IPS DF 6.9 (cell line): ENCODE data around the gene ADGRB3.
"Not testable (repeated sequence)": the region's sequence is repeated elsewhere in the genome, so short reads cannot be mapped to it uniquely, and the experiment has no call there.

ENCODE experiments used
- DNase-seq: peaks from one replicate; pipeline ENCODE4 v3.0.0-alpha.2; 2013; ENCODE audit warnings: low read depth, low spot score
- H3K27ac ChIP-seq: one replicate; pipeline ENCODE4 v1.5.1; 2013; ENCODE audit warnings: low read length, control low read depth
- H3K27me3 ChIP-seq: 2 replicates; pipeline ENCODE4 v1.6.1; 2013; ENCODE audit warnings: mild to moderate bottlenecking, low read length; ENCODE audit not compliant: control insufficient read depth, insufficient read depth
- H3K36me3 ChIP-seq: 2 replicates; pipeline ENCODE4 v1.6.1; 2013; ENCODE audit warnings: low read length; ENCODE audit not compliant: control insufficient read depth, insufficient read depth
- H3K4me1 ChIP-seq: 2 replicates; pipeline ENCODE4 v1.6.1; 2013; ENCODE audit warnings: low read length; ENCODE audit not compliant: control insufficient read depth, insufficient read depth
- H3K4me3 ChIP-seq: 2 replicates; pipeline ENCODE4 v1.5.1; 2013; ENCODE audit warnings: mild to moderate bottlenecking, low read length
- H3K9me3 ChIP-seq: 2 replicates; pipeline ENCODE4 v1.6.1; 2013; ENCODE audit warnings: low read length, inconsistent platforms; ENCODE audit not compliant: control insufficient read depth, insufficient read depth
- WGBS: extraction: QIAGEN DNeasy Blood & Tissue Kit; methylation state at CpG from one replicate; pipeline ENCODE4 v1.1.7; 2013; ENCODE audit warnings: mixed read lengths, missing lambda C conversion rate; ENCODE audit not compliant: insufficient read length, insufficient coverage; 5-methylcytosine and 5-hydroxymethylcytosine counted together

The ADGRB3 gene

DNA sequence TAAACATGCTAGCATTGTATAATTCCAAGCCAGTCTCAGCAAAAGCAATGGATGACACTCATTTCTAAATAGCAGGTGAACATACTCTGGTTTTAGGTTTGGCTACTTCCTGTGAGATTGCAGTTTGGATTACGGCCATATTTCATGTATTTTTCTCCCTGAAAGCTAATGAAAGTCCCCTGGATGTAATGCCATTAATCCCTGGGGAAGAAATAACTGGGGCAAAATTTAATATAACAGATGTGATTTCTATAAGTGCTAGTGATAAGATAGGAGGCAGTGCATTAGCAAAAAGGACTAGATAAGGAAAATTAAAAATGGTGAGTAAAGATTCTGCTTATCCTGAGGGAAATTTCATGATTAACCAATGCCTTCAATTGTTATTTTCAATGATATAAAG lies 238.2 kb downstream of the ADGRB3 start:
- DNase-seq = no peak
- H3K27ac ChIP-seq = no peak overlapping the region

DNA sequence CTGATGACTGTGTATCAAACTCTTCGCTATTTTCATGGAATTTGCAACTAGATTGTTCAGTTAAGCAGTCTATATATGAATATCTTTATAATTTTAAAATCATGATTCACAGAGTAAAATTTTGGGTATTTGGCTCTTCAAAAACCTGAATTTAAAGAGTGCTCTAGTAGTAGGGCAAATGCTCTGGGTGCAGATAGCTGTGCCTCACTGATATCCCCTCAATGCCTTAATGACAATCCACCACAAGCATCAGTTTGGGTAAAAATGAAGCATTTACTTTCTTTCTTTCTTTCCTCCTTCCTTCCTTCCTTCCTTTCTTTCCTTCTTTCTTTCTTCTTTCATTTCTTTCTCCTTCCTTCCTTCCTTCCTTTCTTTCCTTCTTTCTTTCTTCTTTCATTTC lies 239.7 kb downstream of the ADGRB3 start:
- WGBS = no CpG with 5 or more reads among the region's 1 CpG
- no peak overlapping the region for H3K27ac ChIP-seq
- H3K4me1 ChIP-seq = no peaks in the 10 kb centered on the region
- no peaks in the 10 kb centered on the region for H3K27me3 ChIP-seq
- H3K36me3 ChIP-seq = no peaks in the 10 kb centered on the region
- H3K9me3 ChIP-seq = no peaks in the 10 kb centered on the region
- DNase-seq = no peak
- no peak overlapping the region for H3K4me3 ChIP-seq

More for the DNA sequence above, 238.2 kb downstream of the ADGRB3 start:
- Histone ChIP-seq H3K4me3 (no peak overlapping the region), H3K9me3 (no peaks in the 10 kb centered on the region), H3K36me3 (no peaks in the 10 kb centered on the region), H3K27me3 (no peaks in the 10 kb centered on the region), H3K4me1 (no peaks in the 10 kb centered on the region)
- no CpG with 5 or more reads among the region's 1 CpG for WGBS

DNA sequence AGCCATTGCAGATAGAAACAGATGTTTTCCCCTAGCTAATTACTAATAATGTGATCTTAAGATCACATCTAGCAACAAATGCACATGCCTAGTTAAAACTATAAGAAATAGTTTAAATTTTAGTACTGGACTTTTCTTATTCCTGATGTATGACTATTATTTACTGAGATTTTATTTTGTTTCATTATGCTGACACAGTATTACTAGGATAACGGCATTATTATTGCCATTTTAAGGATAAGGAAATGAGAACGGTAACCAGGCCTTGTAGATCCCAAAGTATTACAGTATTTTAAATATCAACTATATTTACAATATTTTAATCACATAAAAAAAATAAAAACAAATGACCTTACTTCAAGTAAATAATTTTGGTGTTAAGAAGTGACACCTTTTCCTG lies 240.3 kb downstream of the ADGRB3 start:
- H3K4me1 ChIP-seq = no peaks in the 10 kb centered on the region
- no peaks in the 10 kb centered on the region for H3K36me3 ChIP-seq
- no peak overlapping the region for H3K27ac ChIP-seq
- no peaks in the 10 kb centered on the region for H3K27me3 ChIP-seq
- H3K4me3 ChIP-seq = no peak overlapping the region
- H3K9me3 ChIP-seq = no peaks in the 10 kb centered on the region; the same call in 1 of the 2 replicates
- no peak for DNase-seq
- WGBS = no CpG with 5 or more reads among the region's 2 CpGs

DNA sequence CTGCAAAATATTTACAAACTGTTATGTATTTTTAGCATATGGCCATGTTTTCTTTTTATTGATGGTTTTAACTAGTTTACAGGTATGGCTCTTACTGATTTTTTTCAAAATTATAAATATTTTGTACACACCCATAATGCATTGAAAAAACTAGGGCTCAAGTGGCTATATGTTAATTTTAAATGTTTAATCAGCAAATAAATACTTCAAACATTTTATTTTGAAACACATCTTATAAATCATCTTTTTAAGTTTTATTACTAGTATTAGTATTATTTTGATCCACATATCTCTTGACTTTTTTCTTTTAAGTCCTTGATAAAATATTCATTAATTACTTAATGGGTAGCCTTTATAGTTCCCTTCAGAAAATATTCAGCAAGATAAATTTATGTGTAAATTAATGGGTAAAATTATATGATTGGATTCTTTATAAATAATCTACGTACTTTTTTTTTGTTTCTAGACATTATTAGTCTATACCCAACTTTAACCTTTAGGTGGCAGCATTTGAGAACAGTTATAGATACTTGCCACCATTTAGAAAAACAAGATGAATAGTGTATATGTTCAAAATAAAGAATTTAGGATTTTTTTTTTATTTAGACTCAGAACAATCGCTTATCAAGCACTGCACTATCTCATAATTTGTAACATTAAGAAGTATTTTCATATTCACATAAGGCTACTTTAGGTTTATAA lies 241.9 kb downstream of the ADGRB3 start:
- no peaks in the 10 kb centered on the region; the same call in 1 of the 2 replicates for H3K9me3 ChIP-seq
- no peaks in the 10 kb centered on the region for H3K36me3 ChIP-seq
- DNase-seq = no peak
- no peaks in the 10 kb centered on the region for H3K4me1 ChIP-seq
- no CpG with 5 or more reads among the region's 2 CpGs for WGBS
- no peaks in the 10 kb centered on the region for H3K27me3 ChIP-seq
- H3K27ac ChIP-seq = no peak overlapping the region
- H3K4me3 ChIP-seq = no peak overlapping the region

DNA sequence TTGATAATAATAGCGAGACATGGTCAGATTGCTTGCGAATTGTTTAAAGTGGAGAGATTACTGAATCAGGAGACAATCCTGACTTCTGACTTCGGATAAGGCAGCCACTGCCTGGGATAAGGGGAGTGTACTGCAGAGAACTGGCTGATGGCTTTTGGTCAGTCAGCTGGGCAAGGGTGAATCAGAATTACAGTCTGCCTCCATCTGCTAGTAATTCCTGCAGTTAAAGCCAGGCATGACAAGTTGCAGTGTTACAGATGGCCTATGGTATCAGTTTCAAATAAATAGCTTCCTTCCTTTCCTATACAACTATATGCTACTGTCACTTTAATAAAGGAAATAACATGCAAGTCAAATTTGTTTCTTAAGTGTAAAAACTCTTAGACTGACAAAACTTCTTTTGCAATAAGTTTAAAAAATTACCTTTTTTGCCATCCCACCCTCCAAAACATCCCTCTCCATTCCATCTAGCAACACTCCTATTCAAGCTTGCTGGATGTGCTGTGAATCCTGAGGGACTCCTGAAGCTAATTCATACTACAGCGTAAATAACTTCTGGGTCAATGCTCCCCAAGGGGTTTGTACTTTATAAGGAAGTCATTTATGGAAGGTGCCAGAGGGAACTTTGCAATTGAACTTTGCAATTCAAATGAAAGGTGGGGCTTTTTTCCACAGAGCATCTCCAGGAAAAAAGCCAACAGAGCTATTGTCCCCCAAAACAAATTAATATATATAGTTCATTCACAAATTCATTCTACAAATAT lies 245.2 kb downstream of the ADGRB3 start:
- no peaks in the 10 kb centered on the region for H3K4me1 ChIP-seq
- H3K27ac ChIP-seq = no peak overlapping the region
- no peaks in the 10 kb centered on the region; the same call in 1 of the 2 replicates for H3K9me3 ChIP-seq
- no peak for DNase-seq
- H3K4me3 ChIP-seq = no peak overlapping the region
- no peaks in the 10 kb centered on the region for H3K36me3 ChIP-seq
- no peaks in the 10 kb centered on the region for H3K27me3 ChIP-seq
- no CpG with 5 or more reads among the region's 4 CpGs for WGBS

DNA sequence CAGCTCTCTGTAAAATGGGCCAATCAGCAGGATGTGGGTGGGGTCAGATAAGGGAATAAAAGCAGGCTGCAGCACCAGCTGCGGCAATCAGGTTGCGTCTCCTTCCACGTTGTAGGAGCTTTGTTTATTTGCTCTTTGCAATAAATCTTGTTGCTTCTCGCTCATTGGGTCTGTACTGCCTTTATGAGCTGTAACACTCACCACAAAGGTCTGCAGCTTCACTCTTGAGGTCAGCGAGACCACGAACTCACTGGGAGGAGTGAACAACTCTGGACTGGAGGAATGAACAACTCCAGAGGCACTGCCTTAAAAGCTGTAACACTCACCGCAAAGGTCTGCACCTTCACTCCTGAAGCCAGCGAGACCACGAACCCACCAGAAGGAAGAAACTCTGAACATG lies 248.2 kb downstream of the ADGRB3 start:
- not testable (repeated sequence) for H3K4me1 ChIP-seq, H3K27ac ChIP-seq, H3K4me3 ChIP-seq, H3K9me3 ChIP-seq, H3K36me3 ChIP-seq, DNase-seq, H3K27me3 ChIP-seq
- WGBS = no CpG with 5 or more reads among the region's 9 CpGs

DNA sequence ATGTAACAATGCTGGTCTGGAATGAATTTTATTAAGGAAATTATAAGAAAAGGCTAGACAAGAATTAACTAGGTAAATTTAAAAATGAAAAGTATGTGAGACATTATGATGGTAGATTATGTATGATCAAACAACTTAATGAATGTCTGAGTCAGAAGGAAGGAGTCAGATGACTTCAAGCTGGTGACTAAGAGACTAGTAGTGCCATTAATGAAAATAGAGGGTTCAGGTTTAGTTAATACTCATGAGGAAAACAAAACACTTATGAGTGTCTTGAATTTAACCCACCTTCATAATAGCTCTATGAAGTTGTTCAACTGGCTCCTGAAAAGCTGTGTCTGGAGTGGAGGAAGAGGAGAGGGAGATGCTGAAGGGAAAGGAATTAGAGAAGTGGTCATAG lies 256.3 kb downstream of the ADGRB3 start:
- no peak for DNase-seq
- Histone ChIP-seq H3K4me3 (no peak overlapping the region), H3K27ac (no peak overlapping the region), H3K36me3 (no peaks in the 10 kb centered on the region), H3K27me3 (no peaks in the 10 kb centered on the region), H3K4me1 (no peaks in the 10 kb centered on the region), H3K9me3 (no peaks in the 10 kb centered on the region)

DNA sequence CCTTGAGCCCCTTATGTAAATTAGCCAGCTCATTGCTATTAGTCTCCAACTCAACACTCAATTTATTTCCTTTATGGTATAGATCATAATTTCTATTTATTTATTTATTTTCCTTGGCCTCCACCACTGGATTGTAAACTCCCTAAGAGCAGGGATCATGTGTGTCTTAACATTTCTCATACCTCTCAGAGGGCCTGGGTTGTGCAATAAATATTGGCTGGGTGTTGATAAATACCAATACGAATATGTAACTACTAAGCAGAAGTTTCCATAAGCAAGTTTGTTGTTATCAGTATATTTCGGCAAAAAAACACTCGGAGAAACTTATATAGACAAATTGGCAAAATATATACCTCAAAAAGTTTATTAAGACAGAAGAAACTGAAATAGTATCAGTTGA lies 257.4 kb downstream of the ADGRB3 start:
- no peaks in the 10 kb centered on the region for H3K36me3 ChIP-seq
- H3K27me3 ChIP-seq = no peaks in the 10 kb centered on the region
- WGBS = no CpG with 5 or more reads among the region's 3 CpGs
- H3K9me3 ChIP-seq = no peaks in the 10 kb centered on the region
- H3K4me3 ChIP-seq = no peak overlapping the region
- no peak for DNase-seq
- H3K4me1 ChIP-seq = no peaks in the 10 kb centered on the region
- no peak overlapping the region for H3K27ac ChIP-seq

DNA sequence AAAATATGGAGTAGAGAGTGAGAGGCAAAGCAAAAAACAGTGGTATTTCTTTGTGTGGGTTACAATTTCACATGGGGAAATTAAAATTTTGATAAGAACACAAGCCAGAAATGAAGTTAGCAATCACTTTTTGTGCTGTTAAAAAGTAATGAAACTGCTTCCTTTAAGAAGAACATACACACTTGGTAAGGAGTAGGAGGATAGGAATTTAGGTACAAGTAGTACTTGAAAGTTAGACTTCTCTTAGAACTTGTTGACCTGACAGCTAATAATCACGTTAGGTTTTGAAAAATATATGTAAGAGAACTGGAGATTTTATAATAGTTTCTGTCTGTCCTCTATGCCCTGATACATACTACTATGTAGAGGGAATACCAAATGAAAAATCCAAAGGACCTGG lies 260.8 kb downstream of the ADGRB3 start:
- WGBS = no CpG with 5 or more reads among the region's 1 CpG
- Histone ChIP-seq H3K27ac (no peak overlapping the region), H3K4me1 (no peaks in the 10 kb centered on the region), H3K9me3 (no peaks in the 10 kb centered on the region), H3K27me3 (no peaks in the 10 kb centered on the region), H3K36me3 (no peaks in the 10 kb centered on the region), H3K4me3 (no peak overlapping the region)
- DNase-seq = no peak

DNA sequence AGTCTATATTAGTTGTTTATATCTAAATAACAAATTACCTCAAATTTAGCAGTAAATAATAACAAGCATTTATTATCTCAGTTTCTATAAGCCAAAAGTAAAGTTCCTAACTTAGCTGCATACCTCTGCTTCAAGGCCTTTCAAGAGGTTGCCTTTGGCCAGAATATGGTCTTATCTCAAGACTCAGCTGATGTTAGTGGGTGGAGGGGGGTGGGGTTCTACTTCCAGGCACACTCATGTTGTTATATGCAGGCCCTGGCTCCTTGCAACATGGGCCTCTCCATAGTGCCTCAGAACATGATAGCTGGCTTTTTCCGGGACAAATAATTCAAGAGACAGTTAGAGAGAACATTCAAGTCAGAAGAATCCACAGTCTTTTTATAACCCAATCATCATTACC lies 266.0 kb downstream of the ADGRB3 start:
- no peaks in the 10 kb centered on the region for H3K9me3 ChIP-seq
- H3K27me3 ChIP-seq = no peaks in the 10 kb centered on the region
- H3K27ac ChIP-seq = no peak overlapping the region
- no peaks in the 10 kb centered on the region for H3K4me1 ChIP-seq
- no CpG with 5 or more reads among the region's 1 CpG for WGBS
- no peak for DNase-seq
- no peak overlapping the region for H3K4me3 ChIP-seq
- H3K36me3 ChIP-seq = no peaks in the 10 kb centered on the region

DNA sequence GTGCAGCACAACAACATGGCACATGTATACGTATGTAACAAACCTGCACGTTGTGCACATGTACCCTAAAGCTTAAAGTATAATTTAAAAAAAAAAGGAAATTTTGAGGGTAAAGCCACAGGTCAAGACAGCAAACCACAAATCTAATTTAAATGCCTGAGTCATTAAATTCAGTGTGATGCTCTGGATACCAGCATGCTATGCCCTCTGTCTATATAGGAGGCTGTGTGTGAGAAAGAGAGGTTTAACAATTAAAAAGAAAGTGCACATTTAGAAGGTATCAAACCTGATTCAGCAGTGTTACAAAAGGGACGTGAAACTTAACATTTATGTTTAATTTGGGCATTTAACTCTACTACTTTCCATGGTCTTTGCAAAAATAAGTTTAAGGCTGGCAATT lies 276.3 kb downstream of the ADGRB3 start:
- DNase-seq = no peak
- Histone ChIP-seq H3K36me3 (no peaks in the 10 kb centered on the region), H3K4me1 (no peaks in the 10 kb centered on the region), H3K9me3 (no peaks in the 10 kb centered on the region), H3K4me3 (no peak overlapping the region), H3K27ac (no peak overlapping the region), H3K27me3 (no peaks in the 10 kb centered on the region)
- WGBS = no CpG with 5 or more reads among the region's 3 CpGs
